H9 (cell line): ENCODE results near the gene FYN. TPM values are rescaled to one million over a fixed set of nuclear protein-coding genes. Genes with fewer than 3 reads are reported as not detected.

ENCODE experiments used
- DNase-seq: peaks from one replicate; pipeline ENCODE4 v3.0.0-alpha.2; 2017
- H2AFZ ChIP-seq: one replicate; pipeline ENCODE4 v1.6.1; 2013; ENCODE audit warnings: mild to moderate bottlenecking, low read length, control low read depth, moderate library complexity
- H2AK5ac ChIP-seq: 2 replicates; pipeline ENCODE4 v1.6.1; 2013; ENCODE audit warnings: low read length, control low read depth, mixed read lengths; ENCODE audit not compliant: insufficient read length
- H2BK120ac ChIP-seq: one replicate; pipeline ENCODE4 v1.6.1; 2013; ENCODE audit warnings: low read depth, mild to moderate bottlenecking, low read length, control low read depth, inconsistent platforms; ENCODE audit not compliant: poor library complexity, severe bottlenecking
- H2BK12ac ChIP-seq: 2 replicates; pipeline ENCODE4 v1.6.1; 2013; ENCODE audit warnings: low read length, control low read depth, mixed read lengths, low read depth; ENCODE audit not compliant: insufficient read length
- H2BK15ac ChIP-seq: 2 replicates; pipeline ENCODE4 v1.6.1; 2013; ENCODE audit warnings: low read depth, low read length, control low read depth
- H2BK20ac ChIP-seq: one replicate; pipeline ENCODE4 v1.6.1; 2013; ENCODE audit warnings: low read depth, mild to moderate bottlenecking, low read length, control low read depth, inconsistent platforms; ENCODE audit not compliant: poor library complexity, severe bottlenecking
- H2BK5ac ChIP-seq: 2 replicates; pipeline ENCODE4 v1.6.1; 2013; ENCODE audit warnings: low read length, control low read depth, mixed read lengths; ENCODE audit not compliant: insufficient read length
- H3K14ac ChIP-seq: 2 replicates; pipeline ENCODE4 v1.6.1; 2013; ENCODE audit warnings: low read length, control low read depth; ENCODE audit not compliant: insufficient read depth
- H3K18ac ChIP-seq: 2 replicates; pipeline ENCODE4 v1.6.1; 2013; ENCODE audit warnings: low read depth, mild to moderate bottlenecking, mixed read lengths, low read length, control low read depth; ENCODE audit not compliant: insufficient read length
- H3K23ac ChIP-seq: 2 replicates; pipeline ENCODE4 v1.6.1; 2013; ENCODE audit warnings: low read length, control low read depth, mixed read lengths, low read depth; ENCODE audit not compliant: insufficient read length
- H3K23me2 ChIP-seq: 2 replicates; pipeline ENCODE4 v1.6.1; 2013; ENCODE audit warnings: low read depth, mild to moderate bottlenecking, mixed read lengths, low read length, control low read depth; ENCODE audit not compliant: insufficient read length, poor library complexity, severe bottlenecking
- H3K27ac ChIP-seq: 2 replicates; pipeline ENCODE4 v1.5.1; 2013; ENCODE audit warnings: low read length, control low read depth, mixed read lengths, low read depth; ENCODE audit not compliant: insufficient read length
- H3K27me3 ChIP-seq: 2 replicates; pipeline ENCODE4 v1.6.1; 2013; ENCODE audit warnings: low read length, control low read depth, inconsistent platforms; ENCODE audit not compliant: insufficient read depth
- H3K4ac ChIP-seq: 2 replicates; pipeline ENCODE4 v1.6.1; 2013; ENCODE audit warnings: low read depth, mild to moderate bottlenecking, control low read depth, inconsistent platforms, low read length, moderate library complexity
- H3K4me1 ChIP-seq: 2 replicates; pipeline ENCODE4 v1.6.1; 2013; ENCODE audit warnings: low read length, control low read depth, inconsistent platforms; ENCODE audit not compliant: insufficient read depth
- H3K4me2 ChIP-seq: 2 replicates; pipeline ENCODE4 v1.6.1; 2013; ENCODE audit warnings: low read length, control low read depth, mixed read lengths; ENCODE audit not compliant: insufficient read length, insufficient read depth
- H3K56ac ChIP-seq: 2 replicates; pipeline ENCODE4 v1.6.1; 2013; ENCODE audit warnings: low read depth, mild to moderate bottlenecking, mixed read lengths, low read length, control low read depth; ENCODE audit not compliant: insufficient read length
- H3K79me1 ChIP-seq: 2 replicates; pipeline ENCODE4 v1.6.1; 2013; ENCODE audit warnings: low read depth, mild to moderate bottlenecking, moderate library complexity, low read length, control low read depth, inconsistent platforms; ENCODE audit not compliant: insufficient read depth, poor library complexity, severe bottlenecking
- H3K79me2 ChIP-seq: 2 replicates; pipeline ENCODE4 v1.6.1; 2013; ENCODE audit warnings: low read length, control low read depth, inconsistent platforms; ENCODE audit not compliant: insufficient read depth
- H3K9ac ChIP-seq: 2 replicates; pipeline ENCODE4 v1.6.1; 2013; ENCODE audit warnings: low read length, control low read depth, mixed read lengths; ENCODE audit not compliant: insufficient read length; ENCODE audit errors: extremely low read depth
- H3K9me3 ChIP-seq: one replicate; pipeline ENCODE4 v1.6.1; 2013; ENCODE audit warnings: low read depth, low read length, inconsistent platforms; ENCODE audit not compliant: control insufficient read depth
- H3T11ph ChIP-seq: one replicate; pipeline ENCODE4 v1.6.1; 2013; ENCODE audit warnings: mild to moderate bottlenecking, low read length, control low read depth, inconsistent platforms
- H4K20me1 ChIP-seq: one replicate; pipeline ENCODE4 v1.6.1; 2013; ENCODE audit not compliant: control insufficient read depth, insufficient read length, insufficient read depth
- H4K5ac ChIP-seq: 2 replicates; pipeline ENCODE4 v1.6.1; 2013; ENCODE audit warnings: low read depth, mild to moderate bottlenecking, mixed read lengths, low read length, control low read depth; ENCODE audit not compliant: insufficient read length
- H4K8ac ChIP-seq: replicated peaks from 2 replicates; pipeline ENCODE4 v1.6.1; 2013; ENCODE audit warnings: low read length, control low read depth, mixed read lengths, low read depth; ENCODE audit not compliant: insufficient read length
- H4K91ac ChIP-seq: 2 replicates; pipeline ENCODE4 v1.6.1; 2013; ENCODE audit warnings: low read depth, mild to moderate bottlenecking, moderate library complexity, mixed read lengths, low read length, control low read depth; ENCODE audit not compliant: insufficient read length
- H3K27ac Mint-ChIP-seq, 3 experiments: 2 replicates in 2 of 3; 3 replicates in 1 of 3; pipeline ENCODE4 v1.8.0; 2020 to 2021; ENCODE audit warnings: mixed read lengths in 3 of 3, mild to moderate bottlenecking in 1 of 3, moderate library complexity in 1 of 3
- H3K27me3 Mint-ChIP-seq: 2 replicates; pipeline ENCODE4 v1.8.0; 2021; ENCODE audit warnings: low read depth, mild to moderate bottlenecking, moderate library complexity, mixed read lengths
- H3K36me3 Mint-ChIP-seq, 3 experiments: 2 replicates in 2 of 3; 3 replicates in 1 of 3; pipeline ENCODE4 v1.8.0; 2020 to 2021; ENCODE audit warnings: low read depth in 3 of 3, mixed read lengths in 3 of 3; ENCODE audit not compliant: insufficient read depth in 1 of 3
- H3K4me1 Mint-ChIP-seq, 2 experiments: 2 replicates each; pipeline ENCODE4 v1.8.0; 2020; ENCODE audit warnings: mixed read lengths in 2 of 2
- H3K4me3 Mint-ChIP-seq, 2 experiments: 2 replicates in 1 of 2; 3 replicates in 1 of 2; pipeline ENCODE4 v1.8.0; 2020 to 2021; ENCODE audit warnings: mild to moderate bottlenecking in 2 of 2, mixed read lengths in 2 of 2, moderate library complexity in 1 of 2
- H3K9me3 Mint-ChIP-seq, 2 experiments: 2 replicates in 1 of 2; 3 replicates in 1 of 2; pipeline ENCODE4 v1.8.0; 2020; ENCODE audit warnings: mild to moderate bottlenecking in 2 of 2, mixed read lengths in 2 of 2, moderate library complexity in 1 of 2
- WGBS: extraction: QIAGEN DNeasy Blood & Tissue Kit; methylation state at CpG from one replicate; pipeline ENCODE4 v1.1.7; 2013; ENCODE audit warnings: missing lambda C conversion rate, low lambda C conversion rate, mixed read lengths; ENCODE audit not compliant: insufficient read length; ENCODE audit errors: extremely low coverage; 5-methylcytosine and 5-hydroxymethylcytosine counted together
- total RNA-seq: library from RNA; stranded (reverse); gene quantifications from 2 replicates; pipeline ENCODE4 v1.2.1, GENCODE V29; 2021
- TF ChIP-seq, protein P1 (sequence below): fragments of 200-600 bp; sonication (generic); conservative IDR thresholded peaks from 3 replicates; pipeline ENCODE4 v1.8.0; 2021; ENCODE audit warnings: antibody characterized with exemption, mild to moderate bottlenecking

The FYN gene
- total RNA-seq, 1 experiment from 2014 or later = 64.8 TPM

- no CpG with 5 or more reads among the region's 2 CpGs for WGBS
Observed at GRCh38 chr6:111829998-111830397, 43.3 kb downstream of the FYN start.

More at GRCh38 chr6:111829998-111830397, 43.3 kb downstream of the FYN start:
- H3K9me3 Mint-ChIP-seq = no peaks in the 10 kb centered on the region
- Histone ChIP-seq H3T11ph (no peak overlapping the region), H3K23ac (no peak overlapping the region), H3K14ac (no peak overlapping the region), H4K8ac (no peak overlapping the region), H3K4me2 (no peak overlapping the region), H3K79me2 (no peaks in the 10 kb centered on the region), H3K79me1 (no peaks in the 10 kb centered on the region), H3K56ac (no peak overlapping the region), H2BK120ac (no peak overlapping the region), H2AK5ac (no peak overlapping the region), H3K9me3 (no peaks in the 10 kb centered on the region), H4K5ac (no peak overlapping the region), H2BK5ac (no peak overlapping the region), H3K27ac (no peak overlapping the region), H2BK20ac (no peak overlapping the region), H2BK15ac (no peak overlapping the region), H3K4ac (no peak overlapping the region), H3K27me3 (no peaks in the 10 kb centered on the region), H2AFZ (no peak overlapping the region), H4K91ac (no peak overlapping the region), H3K18ac (no peak overlapping the region), H3K23me2 (no peaks in the 10 kb centered on the region), H3K4me1 (no peaks in the 10 kb centered on the region), H4K20me1 (no peaks in the 10 kb centered on the region), H2BK12ac (no peak overlapping the region), H3K9ac (no peak overlapping the region)
- no peak for DNase-seq
- H3K4me1 Mint-ChIP-seq = no peaks in the 10 kb centered on the region
- no peaks in the 10 kb centered on the region for H3K27me3 Mint-ChIP-seq
- no peak overlapping the region for H3K27ac Mint-ChIP-seq
- H3K36me3 Mint-ChIP-seq = no peaks in the 10 kb centered on the region; a peak in 1 of 7 replicates
- H3K4me3 Mint-ChIP-seq = no peak overlapping the region
- TF ChIP-seq, protein P1, sequence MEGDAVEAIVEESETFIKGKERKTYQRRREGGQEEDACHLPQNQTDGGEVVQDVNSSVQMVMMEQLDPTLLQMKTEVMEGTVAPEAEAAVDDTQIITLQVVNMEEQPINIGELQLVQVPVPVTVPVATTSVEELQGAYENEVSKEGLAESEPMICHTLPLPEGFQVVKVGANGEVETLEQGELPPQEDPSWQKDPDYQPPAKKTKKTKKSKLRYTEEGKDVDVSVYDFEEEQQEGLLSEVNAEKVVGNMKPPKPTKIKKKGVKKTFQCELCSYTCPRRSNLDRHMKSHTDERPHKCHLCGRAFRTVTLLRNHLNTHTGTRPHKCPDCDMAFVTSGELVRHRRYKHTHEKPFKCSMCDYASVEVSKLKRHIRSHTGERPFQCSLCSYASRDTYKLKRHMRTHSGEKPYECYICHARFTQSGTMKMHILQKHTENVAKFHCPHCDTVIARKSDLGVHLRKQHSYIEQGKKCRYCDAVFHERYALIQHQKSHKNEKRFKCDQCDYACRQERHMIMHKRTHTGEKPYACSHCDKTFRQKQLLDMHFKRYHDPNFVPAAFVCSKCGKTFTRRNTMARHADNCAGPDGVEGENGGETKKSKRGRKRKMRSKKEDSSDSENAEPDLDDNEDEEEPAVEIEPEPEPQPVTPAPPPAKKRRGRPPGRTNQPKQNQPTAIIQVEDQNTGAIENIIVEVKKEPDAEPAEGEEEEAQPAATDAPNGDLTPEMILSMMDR = no peak
